ENCODE results near the gene ACSL4. TPM values are rescaled to one million over a fixed set of nuclear protein-coding genes. Genes with fewer than 3 reads are reported as not detected.

Gene ACSL4
- total RNA-seq, 1 donor from 2014 or later, result 39.8 TPM

DNA sequence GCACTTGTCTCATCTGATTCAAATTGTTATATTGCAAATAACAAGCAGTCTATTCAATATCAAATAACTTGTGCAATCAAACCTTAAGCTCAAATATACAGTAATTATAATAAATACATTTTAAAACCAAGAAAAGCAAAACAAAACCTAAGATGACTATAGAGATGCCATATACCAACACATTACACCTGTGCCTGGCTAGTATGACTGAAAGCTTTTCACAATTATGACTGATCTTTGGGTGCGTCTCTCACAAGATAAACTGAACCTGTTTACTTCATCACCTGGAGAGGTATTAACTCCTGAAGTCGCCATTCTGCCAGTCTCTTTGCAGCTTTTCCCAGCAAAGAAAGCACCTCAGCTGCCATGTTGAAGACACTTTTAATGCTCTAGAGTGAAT, 41.3 kb downstream of the ACSL4 start:
- DNase-seq (ENCODE audit: extremely low spot score in 2 of 2), result no peak
- TF ChIP-seq POLR2AphosphoS5 (IDR thresholded peaks at IDR 0.05; ENCODE audit: insufficient read depth in 1 of 2, low read depth in 1 of 2) (no peak), POLR2A (IDR thresholded peaks at IDR 0.05) (no peak)
- TF ChIP-seq, protein P1, sequence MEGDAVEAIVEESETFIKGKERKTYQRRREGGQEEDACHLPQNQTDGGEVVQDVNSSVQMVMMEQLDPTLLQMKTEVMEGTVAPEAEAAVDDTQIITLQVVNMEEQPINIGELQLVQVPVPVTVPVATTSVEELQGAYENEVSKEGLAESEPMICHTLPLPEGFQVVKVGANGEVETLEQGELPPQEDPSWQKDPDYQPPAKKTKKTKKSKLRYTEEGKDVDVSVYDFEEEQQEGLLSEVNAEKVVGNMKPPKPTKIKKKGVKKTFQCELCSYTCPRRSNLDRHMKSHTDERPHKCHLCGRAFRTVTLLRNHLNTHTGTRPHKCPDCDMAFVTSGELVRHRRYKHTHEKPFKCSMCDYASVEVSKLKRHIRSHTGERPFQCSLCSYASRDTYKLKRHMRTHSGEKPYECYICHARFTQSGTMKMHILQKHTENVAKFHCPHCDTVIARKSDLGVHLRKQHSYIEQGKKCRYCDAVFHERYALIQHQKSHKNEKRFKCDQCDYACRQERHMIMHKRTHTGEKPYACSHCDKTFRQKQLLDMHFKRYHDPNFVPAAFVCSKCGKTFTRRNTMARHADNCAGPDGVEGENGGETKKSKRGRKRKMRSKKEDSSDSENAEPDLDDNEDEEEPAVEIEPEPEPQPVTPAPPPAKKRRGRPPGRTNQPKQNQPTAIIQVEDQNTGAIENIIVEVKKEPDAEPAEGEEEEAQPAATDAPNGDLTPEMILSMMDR (IDR thresholded peaks at IDR 0.05), result no peak
- H3K36me3 ChIP-seq, result no peaks in the 10 kb centered on the region
- no peaks in the 10 kb centered on the region for H3K9me3 ChIP-seq
- no peaks in the 10 kb centered on the region for H3K27me3 ChIP-seq
- H3K4me3 ChIP-seq, result no peak overlapping the region
- intact Hi-C loops (cut with DNase I), result no loop called here
- no peak overlapping the region for H3K27ac ChIP-seq
- no peaks in the 10 kb centered on the region for H3K4me1 ChIP-seq

DNA sequence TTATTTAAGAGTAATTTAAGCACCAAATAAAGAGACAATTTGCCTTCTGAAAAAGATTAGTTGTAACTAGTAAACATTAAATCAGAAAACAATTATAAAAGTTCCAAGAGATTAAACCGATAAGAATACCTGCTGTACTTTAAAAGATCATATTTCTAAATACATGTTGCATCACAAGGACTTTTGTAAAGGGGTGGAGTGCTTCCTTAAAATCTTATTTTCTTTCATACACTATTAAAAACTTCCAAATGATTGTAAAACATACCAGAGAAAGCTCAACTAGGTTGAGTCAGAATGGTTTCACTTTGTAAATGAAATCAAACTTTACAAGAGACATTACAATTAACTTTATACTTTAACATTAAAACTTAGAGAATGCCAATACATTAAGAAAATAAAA, 41.8 kb downstream of the ACSL4 start:
- DNase-seq (ENCODE audit: extremely low spot score in 2 of 2), result no peak
- Histone ChIP-seq H3K4me3 (no peak overlapping the region), H3K4me1 (no peaks in the 10 kb centered on the region), H3K27ac (no peak overlapping the region), H3K27me3 (no peaks in the 10 kb centered on the region), H3K36me3 (no peaks in the 10 kb centered on the region), H3K9me3 (no peaks in the 10 kb centered on the region)
- intact Hi-C loops (cut with DNase I), result no loop called here
- TF ChIP-seq POLR2A (IDR thresholded peaks at IDR 0.05) (no peak), POLR2AphosphoS5 (IDR thresholded peaks at IDR 0.05; ENCODE audit: insufficient read depth in 1 of 2, low read depth in 1 of 2) (no peak)
- TF ChIP-seq, protein P1 (IDR thresholded peaks at IDR 0.05), result no peak

DNA sequence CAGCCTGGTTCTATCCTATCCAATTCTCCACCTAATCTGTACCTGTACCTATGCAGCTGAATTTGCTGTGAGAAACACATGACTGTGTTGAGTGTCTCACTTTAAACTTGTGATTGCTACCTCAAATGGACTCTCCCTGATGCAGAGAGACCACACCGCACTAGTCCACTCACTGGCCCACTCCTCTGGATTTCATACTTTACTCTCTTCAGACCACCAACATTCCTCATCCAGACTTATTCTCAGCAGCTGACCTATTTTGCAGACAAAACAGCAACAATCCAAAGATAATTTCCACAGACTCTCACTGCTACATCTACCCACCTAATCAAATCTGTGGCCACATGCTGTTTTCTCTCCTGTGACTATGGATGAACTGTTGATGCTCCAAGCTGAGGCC, 45.2 kb downstream of the ACSL4 start:
- TF ChIP-seq POLR2A (IDR thresholded peaks at IDR 0.05) (no peak), POLR2AphosphoS5 (IDR thresholded peaks at IDR 0.05; ENCODE audit: insufficient read depth in 1 of 2, low read depth in 1 of 2) (no peak)
- TF ChIP-seq, protein P1 (IDR thresholded peaks at IDR 0.05), result no peak
- no peak overlapping the region for H3K27ac ChIP-seq
- no peaks in the 10 kb centered on the region for H3K36me3 ChIP-seq
- no peaks in the 10 kb centered on the region for H3K9me3 ChIP-seq
- H3K4me1 ChIP-seq, result no peaks in the 10 kb centered on the region
- DNase-seq (ENCODE audit: extremely low spot score in 2 of 2), result no peak
- intact Hi-C loops (cut with DNase I), result no loop called here
- no peak overlapping the region for H3K4me3 ChIP-seq
- H3K27me3 ChIP-seq, result no peaks in the 10 kb centered on the region

DNA sequence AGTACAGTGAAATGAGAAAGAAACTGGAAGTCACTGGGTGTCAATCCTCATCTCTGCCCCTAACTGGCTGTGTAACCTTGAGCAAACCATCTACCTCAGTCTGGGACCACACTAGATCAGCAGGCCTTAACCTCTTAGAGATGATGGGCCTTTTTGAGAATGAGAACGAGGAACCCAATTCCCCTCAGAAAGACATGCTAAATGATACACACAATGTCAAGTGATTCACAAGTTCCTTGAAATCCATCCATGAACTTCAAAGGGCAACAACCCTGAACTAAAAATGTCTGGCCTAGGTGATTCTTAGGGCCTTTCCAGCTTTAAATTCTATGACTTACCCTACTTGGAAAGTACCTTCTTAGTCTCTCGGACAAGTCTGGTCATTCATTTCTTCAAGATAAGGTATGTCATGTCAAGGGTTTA, 47.4 kb downstream of the ACSL4 start:
- Histone ChIP-seq H3K9me3 (no peaks in the 10 kb centered on the region), H3K4me1 (no peaks in the 10 kb centered on the region), H3K36me3 (no peaks in the 10 kb centered on the region), H3K27ac (no peak overlapping the region), H3K4me3 (no peak overlapping the region), H3K27me3 (no peaks in the 10 kb centered on the region)
- DNase-seq (ENCODE audit: extremely low spot score in 2 of 2), result no peak
- intact Hi-C loops (cut with DNase I), result no loop called here
- TF ChIP-seq POLR2A (IDR thresholded peaks at IDR 0.05), result no peak
- TF ChIP-seq, protein P1 (IDR thresholded peaks at IDR 0.05), result no peak
- TF ChIP-seq POLR2AphosphoS5 (IDR thresholded peaks at IDR 0.05; ENCODE audit: insufficient read depth in 1 of 2, low read depth in 1 of 2), result no peak

DNA sequence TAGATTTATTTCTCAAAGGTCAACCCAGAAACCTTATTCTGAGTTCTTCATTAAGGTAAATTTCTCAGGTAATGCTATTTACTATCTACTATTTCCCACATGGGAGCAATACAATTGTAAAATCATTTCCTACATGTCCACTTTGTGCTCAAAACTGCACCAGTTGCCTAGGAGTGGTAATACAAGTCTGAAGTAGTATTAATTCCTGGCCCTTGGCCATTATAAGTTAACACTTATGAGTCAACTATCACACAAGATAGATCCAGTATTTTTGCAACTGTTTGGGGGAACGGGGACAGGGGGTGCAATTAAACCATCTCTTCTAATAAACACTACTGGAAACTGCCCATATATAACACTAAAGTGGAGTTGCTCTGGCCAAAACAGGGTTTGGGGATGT, 48.9 kb downstream of the ACSL4 start:
- no peaks in the 10 kb centered on the region for H3K36me3 ChIP-seq
- intact Hi-C loops (cut with DNase I), result no loop called here
- no peak for DNase-seq (ENCODE audit: extremely low spot score in 2 of 2)
- no peaks in the 10 kb centered on the region for H3K4me1 ChIP-seq
- no peak overlapping the region for H3K27ac ChIP-seq
- no peaks in the 10 kb centered on the region for H3K9me3 ChIP-seq
- TF ChIP-seq POLR2A (IDR thresholded peaks at IDR 0.05), result no peak
- TF ChIP-seq, protein P1 (IDR thresholded peaks at IDR 0.05), result no peak
- TF ChIP-seq POLR2AphosphoS5 (IDR thresholded peaks at IDR 0.05; ENCODE audit: insufficient read depth in 1 of 2, low read depth in 1 of 2), result no peak
- H3K4me3 ChIP-seq, result no peak overlapping the region
- no peaks in the 10 kb centered on the region for H3K27me3 ChIP-seq

Measured in vagina (tissue), 2 donors.